ENCODE results near the gene LYPD6. TPM values are rescaled to one million over a fixed set of nuclear protein-coding genes. Genes with fewer than 3 reads are reported as not detected.
"Not testable (repeated sequence)": the region's sequence is repeated elsewhere in the genome, so short reads cannot be mapped to it uniquely, and the experiment has no call there.

LYPD6 gene
- total RNA-seq, 1 experiment from 2014 or later: 0.54 TPM

DNA sequence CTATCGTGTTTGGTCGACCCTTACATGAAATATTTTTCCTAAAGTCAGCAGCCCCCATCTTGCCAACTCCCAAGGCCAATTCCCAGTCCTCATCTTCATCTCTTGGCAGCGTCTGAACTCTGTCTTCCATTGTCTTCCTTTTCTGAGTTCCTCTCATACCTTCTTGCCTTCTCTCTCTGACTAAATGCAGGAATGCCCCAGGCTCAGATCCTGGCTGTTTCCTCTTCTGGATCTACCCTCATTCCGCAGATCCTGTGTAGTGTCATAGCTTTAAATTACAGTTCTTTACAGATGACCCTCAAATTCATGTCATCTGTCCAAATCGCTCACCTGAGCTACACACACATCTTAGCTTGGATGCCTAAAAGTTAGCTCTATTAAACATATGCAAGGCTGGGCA lies 162.5 kb downstream of the LYPD6 start:
- no peaks in the 10 kb centered on the region for H3K4me1 ChIP-seq (ENCODE audit: insufficient read depth, low read length, poor library complexity, severe bottlenecking)
- no peaks in the 10 kb centered on the region for H3K9me3 ChIP-seq (ENCODE audit: low read depth, low read length, poor library complexity, severe bottlenecking)
- H3K27ac ChIP-seq (ENCODE audit: low read depth, low read length, poor library complexity, severe bottlenecking): no peak overlapping the region
- H3K27me3 ChIP-seq (replicated peaks; ENCODE audit: insufficient read depth, low read depth, low read length, poor library complexity): no peaks in the 10 kb centered on the region
- no peak for DNase-seq (ENCODE audit: low spot score)
- BruUV-seq (replicated peaks): no TSS peak
- no peaks in the 10 kb centered on the region for H3K36me3 ChIP-seq (ENCODE audit: insufficient read depth, low read length, poor library complexity, severe bottlenecking)
- no peak for TF ChIP-seq EZH2 (IDR thresholded peaks at IDR 0.05; ENCODE audit: borderline replicate concordance, low read depth, low read length, poor library complexity, severe bottlenecking)
- TF ChIP-seq, protein P1, sequence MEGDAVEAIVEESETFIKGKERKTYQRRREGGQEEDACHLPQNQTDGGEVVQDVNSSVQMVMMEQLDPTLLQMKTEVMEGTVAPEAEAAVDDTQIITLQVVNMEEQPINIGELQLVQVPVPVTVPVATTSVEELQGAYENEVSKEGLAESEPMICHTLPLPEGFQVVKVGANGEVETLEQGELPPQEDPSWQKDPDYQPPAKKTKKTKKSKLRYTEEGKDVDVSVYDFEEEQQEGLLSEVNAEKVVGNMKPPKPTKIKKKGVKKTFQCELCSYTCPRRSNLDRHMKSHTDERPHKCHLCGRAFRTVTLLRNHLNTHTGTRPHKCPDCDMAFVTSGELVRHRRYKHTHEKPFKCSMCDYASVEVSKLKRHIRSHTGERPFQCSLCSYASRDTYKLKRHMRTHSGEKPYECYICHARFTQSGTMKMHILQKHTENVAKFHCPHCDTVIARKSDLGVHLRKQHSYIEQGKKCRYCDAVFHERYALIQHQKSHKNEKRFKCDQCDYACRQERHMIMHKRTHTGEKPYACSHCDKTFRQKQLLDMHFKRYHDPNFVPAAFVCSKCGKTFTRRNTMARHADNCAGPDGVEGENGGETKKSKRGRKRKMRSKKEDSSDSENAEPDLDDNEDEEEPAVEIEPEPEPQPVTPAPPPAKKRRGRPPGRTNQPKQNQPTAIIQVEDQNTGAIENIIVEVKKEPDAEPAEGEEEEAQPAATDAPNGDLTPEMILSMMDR (conservative IDR thresholded peaks at IDR 0.05; ENCODE audit: low read depth, low read length): no peak
- POLR2A ChIA-PET (ENCODE audit: low non-redundant PET): no interaction called here
- no peak overlapping the region for H3K4me3 ChIP-seq (ENCODE audit: low read depth, low read length, poor library complexity, severe bottlenecking)
- CTCF ChIA-PET: no interaction called here
- intact Hi-C loops (cut with micrococcal nuclease; ENCODE audit: unreplicated experiment): no loop called here

GRCh38 chr2:149499204-149499603 lies 168.8 kb downstream of the LYPD6 start:
- POLR2A ChIA-PET (ENCODE audit: low non-redundant PET): interaction anchor here (0.6 kb wide), 1 partner anchor 24 kb away, joined by 3 read pairs; no protein-coding TSS in a partner anchor
- BruUV-seq (replicated peaks); CTCF ChIA-PET; H3K4me1 ChIP-seq (ENCODE audit: insufficient read depth, low read length, poor library complexity, severe bottlenecking); H3K4me3 ChIP-seq (ENCODE audit: low read depth, low read length, poor library complexity, severe bottlenecking); H3K27ac ChIP-seq (ENCODE audit: low read depth, low read length, poor library complexity, severe bottlenecking); H3K27me3 ChIP-seq (replicated peaks; ENCODE audit: insufficient read depth, low read depth, low read length, poor library complexity); intact Hi-C loops (cut with micrococcal nuclease; ENCODE audit: unreplicated experiment); H3K36me3 ChIP-seq (ENCODE audit: insufficient read depth, low read length, poor library complexity, severe bottlenecking); DNase-seq (ENCODE audit: low spot score); H3K9me3 ChIP-seq (ENCODE audit: low read depth, low read length, poor library complexity, severe bottlenecking): not testable (repeated sequence)

DNA sequence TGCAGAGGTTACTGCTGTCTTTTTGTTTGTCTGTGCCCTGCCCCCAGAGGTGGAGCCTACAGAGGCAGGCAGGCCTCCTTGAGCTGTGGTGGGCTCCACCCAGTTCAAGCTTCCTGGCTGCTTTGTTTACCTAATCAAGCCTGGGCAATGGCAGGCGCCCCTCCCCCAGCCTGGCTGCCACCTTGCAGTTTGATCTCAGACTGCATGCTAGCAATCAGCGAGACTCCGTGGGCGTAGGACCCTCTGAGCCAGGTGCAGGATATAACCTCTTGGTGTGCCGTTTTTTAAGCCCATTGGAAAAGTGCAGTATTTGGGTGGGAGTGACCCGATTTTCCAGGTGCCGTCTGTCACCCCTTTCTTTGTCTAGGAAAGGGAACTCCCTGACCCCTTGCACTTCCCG lies 176.4 kb downstream of the LYPD6 start:
- H3K9me3 ChIP-seq (ENCODE audit: low read depth, low read length, poor library complexity, severe bottlenecking); H3K4me1 ChIP-seq (ENCODE audit: insufficient read depth, low read length, poor library complexity, severe bottlenecking); CTCF ChIA-PET; H3K4me3 ChIP-seq (ENCODE audit: low read depth, low read length, poor library complexity, severe bottlenecking); POLR2A ChIA-PET (ENCODE audit: low non-redundant PET); H3K36me3 ChIP-seq (ENCODE audit: insufficient read depth, low read length, poor library complexity, severe bottlenecking); H3K27me3 ChIP-seq (replicated peaks; ENCODE audit: insufficient read depth, low read depth, low read length, poor library complexity); BruUV-seq (replicated peaks); intact Hi-C loops (cut with micrococcal nuclease; ENCODE audit: unreplicated experiment); H3K27ac ChIP-seq (ENCODE audit: low read depth, low read length, poor library complexity, severe bottlenecking); DNase-seq (ENCODE audit: low spot score): not testable (repeated sequence)

- no TSS peak for BruUV-seq (replicated peaks)
- no peak for DNase-seq (ENCODE audit: low spot score)
- peaks cover 5% of the 10 kb centered on the region for H3K27me3 ChIP-seq (replicated peaks; ENCODE audit: insufficient read depth, low read depth, low read length, poor library complexity)
- no peak for TF ChIP-seq EZH2 (IDR thresholded peaks at IDR 0.05; ENCODE audit: borderline replicate concordance, low read depth, low read length, poor library complexity, severe bottlenecking)
- ChIA-PET CTCF (no interaction called here), POLR2A (ENCODE audit: low non-redundant PET) (no interaction called here)
- intact Hi-C loops (cut with micrococcal nuclease; ENCODE audit: unreplicated experiment): no loop called here
- no peaks in the 10 kb centered on the region for H3K9me3 ChIP-seq (ENCODE audit: low read depth, low read length, poor library complexity, severe bottlenecking)
- no peaks in the 10 kb centered on the region for H3K4me1 ChIP-seq (ENCODE audit: insufficient read depth, low read length, poor library complexity, severe bottlenecking)
- H3K27ac ChIP-seq (ENCODE audit: low read depth, low read length, poor library complexity, severe bottlenecking): no peak overlapping the region
- no peak overlapping the region for H3K4me3 ChIP-seq (ENCODE audit: low read depth, low read length, poor library complexity, severe bottlenecking)
- no peaks in the 10 kb centered on the region for H3K36me3 ChIP-seq (ENCODE audit: insufficient read depth, low read length, poor library complexity, severe bottlenecking)
These were observed 177.6 kb downstream of the LYPD6 start for GRCh38 chr2:149507974-149508373.

GRCh38 chr2:149513461-149513860 lies 183.1 kb downstream of the LYPD6 start:
- POLR2A ChIA-PET (ENCODE audit: low non-redundant PET): no interaction called here
- no peaks in the 10 kb centered on the region for H3K36me3 ChIP-seq (ENCODE audit: insufficient read depth, low read length, poor library complexity, severe bottlenecking)
- no TSS peak for BruUV-seq (replicated peaks)
- peaks cover 5% of the 10 kb centered on the region for H3K27me3 ChIP-seq (replicated peaks; ENCODE audit: insufficient read depth, low read depth, low read length, poor library complexity)
- no peaks in the 10 kb centered on the region for H3K4me1 ChIP-seq (ENCODE audit: insufficient read depth, low read length, poor library complexity, severe bottlenecking)
- DNase-seq (ENCODE audit: low spot score): no peak
- no peak overlapping the region for H3K4me3 ChIP-seq (ENCODE audit: low read depth, low read length, poor library complexity, severe bottlenecking)
- H3K27ac ChIP-seq (ENCODE audit: low read depth, low read length, poor library complexity, severe bottlenecking): no peak overlapping the region
- H3K9me3 ChIP-seq (ENCODE audit: low read depth, low read length, poor library complexity, severe bottlenecking): no peaks in the 10 kb centered on the region
- intact Hi-C loops (cut with micrococcal nuclease; ENCODE audit: unreplicated experiment): no loop called here
- TF ChIP-seq EZH2 (IDR thresholded peaks at IDR 0.05; ENCODE audit: borderline replicate concordance, low read depth, low read length, poor library complexity, severe bottlenecking): no peak
- TF ChIP-seq, protein P1 (conservative IDR thresholded peaks at IDR 0.05; ENCODE audit: low read depth, low read length): no peak
- CTCF ChIA-PET: no interaction called here
